Large intestine (tissue), 3 donors: Measurements from ENCODE around the gene SPRR1B. TPM values are rescaled to one million over a fixed set of nuclear protein-coding genes. Genes with fewer than 3 reads are reported as not detected.

Experiments used
- DNase-seq, 2 donors: peaks; one replicate each; pipeline versions ENCODE4 v3.0.0 to v3.0.0-alpha.2; 2013
- H3K27ac ChIP-seq: one replicate; pipeline ENCODE4 v1.5.1; 2013; ENCODE audit warnings: low read length
- H3K27me3 ChIP-seq: 2 replicates; pipeline ENCODE4 v1.6.1; 2013; ENCODE audit warnings: low read length; ENCODE audit not compliant: control insufficient read depth, insufficient read depth
- H3K36me3 ChIP-seq: 2 replicates; pipeline ENCODE4 v1.6.1; 2013; ENCODE audit warnings: low read length; ENCODE audit not compliant: control insufficient read depth, insufficient read depth
- H3K4me1 ChIP-seq: one replicate; pipeline ENCODE4 v1.6.1; 2013; ENCODE audit warnings: low read length; ENCODE audit not compliant: control insufficient read depth, insufficient read depth
- H3K4me3 ChIP-seq: one replicate; pipeline ENCODE4 v1.5.1; 2013; ENCODE audit warnings: low read length
- H3K9me3 ChIP-seq: one replicate; pipeline ENCODE4 v1.6.1; 2013; ENCODE audit warnings: mild to moderate bottlenecking, low read depth, low read length, moderate library complexity; ENCODE audit not compliant: control insufficient read depth
- WGBS: methylation state at CpG from one replicate; pipeline ENCODE4 v1.1.5; 2013; ENCODE audit warnings: low lambda C conversion rate; ENCODE audit not compliant: insufficient coverage; 5-methylcytosine and 5-hydroxymethylcytosine counted together
- polyA plus RNA-seq: library from polyadenylated mRNA; unstranded; fragments of 120-200 nt; gene quantifications from one replicate; pipeline ENCODE4 v1.2.1, GENCODE V29; 2013

SPRR1B gene
- polyA plus RNA-seq, 1 donor, result not detected

- DNase-seq, result no peak
- WGBS, result no CpG with 5 or more reads among the region's 5 CpGs
- H3K27me3 ChIP-seq, result no peaks in the 10 kb centered on the region
Observed at GRCh38 chr1:153072806-153073726, 42.1 kb downstream of the SPRR1B start.

DNA sequence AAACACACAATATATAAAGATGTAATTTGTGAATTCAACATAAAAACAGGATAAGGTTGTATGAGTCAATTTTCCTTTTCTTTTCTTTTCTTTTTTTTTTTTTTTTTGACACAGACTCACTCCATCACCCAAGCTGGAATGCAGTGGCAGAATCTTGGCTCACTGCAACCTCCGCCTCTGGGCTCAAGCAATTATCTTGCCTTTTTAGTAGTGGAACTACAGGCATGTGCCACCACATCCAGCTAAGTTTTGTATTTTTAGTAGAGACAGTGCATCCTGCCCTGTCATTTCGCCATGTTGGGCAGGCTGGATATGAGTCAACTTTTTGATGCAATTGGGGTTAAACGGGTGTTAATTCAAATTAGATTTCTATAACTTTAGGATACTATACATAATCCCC lies 50.7 kb downstream of the SPRR1B start:
- no peaks in the 10 kb centered on the region for H3K9me3 ChIP-seq
- no peak overlapping the region for H3K4me3 ChIP-seq
- H3K36me3 ChIP-seq, result no peaks in the 10 kb centered on the region
- no peaks in the 10 kb centered on the region for H3K27me3 ChIP-seq
- H3K27ac ChIP-seq, result no peak overlapping the region
- H3K4me1 ChIP-seq, result no peaks in the 10 kb centered on the region
- 100% methylated on average over 1 of the region's 3 CpGs for WGBS
- no peak for DNase-seq

More at GRCh38 chr1:153072806-153073726, 42.1 kb downstream of the SPRR1B start:
- H3K4me3 ChIP-seq, result no peak overlapping the region
- no peaks in the 10 kb centered on the region for H3K4me1 ChIP-seq
- H3K36me3 ChIP-seq, result no peaks in the 10 kb centered on the region
- H3K9me3 ChIP-seq, result no peaks in the 10 kb centered on the region
- H3K27ac ChIP-seq, result no peak overlapping the region

Other genes starting within 250 kb of the SPRR1B start
- gene LCE1E, start 244.9 kb upstream of the SPRR1B start, polyA plus RNA-seq, result not detected
- not detected for gene LCE1D, start 234.5 kb upstream of the SPRR1B start, polyA plus RNA-seq
- gene LCE1C, start 224.6 kb upstream of the SPRR1B start, polyA plus RNA-seq, result not detected
- not detected for gene LCE1B, start 219.2 kb upstream of the SPRR1B start, polyA plus RNA-seq
- gene LCE1A, start 203.7 kb upstream of the SPRR1B start, polyA plus RNA-seq, result not detected
- not detected for gene LCE6A, start 188.3 kb upstream of the SPRR1B start, polyA plus RNA-seq
- not detected for gene LCE7A, start 171.2 kb upstream of the SPRR1B start, polyA plus RNA-seq
- gene SMCP, start 152.9 kb upstream of the SPRR1B start, polyA plus RNA-seq, result not detected
- not detected for gene IVL, start 122.7 kb upstream of the SPRR1B start, polyA plus RNA-seq
- gene SPRR5, start 84.0 kb upstream of the SPRR1B start, polyA plus RNA-seq, result not detected
- not detected for gene SPRR4, start 60.6 kb upstream of the SPRR1B start, polyA plus RNA-seq
- gene SPRR1A, start 47.1 kb upstream of the SPRR1B start, polyA plus RNA-seq, result not detected
- not detected for gene SPRR3, start 29.5 kb upstream of the SPRR1B start, polyA plus RNA-seq
- not detected for gene SPRR2D, start 9.9 kb downstream of the SPRR1B start, polyA plus RNA-seq
- gene SPRR2A, start 26.3 kb downstream of the SPRR1B start, polyA plus RNA-seq, result not detected
- not detected for gene SPRR2B, start 40.4 kb downstream of the SPRR1B start, polyA plus RNA-seq
- gene SPRR2E, start 63.3 kb downstream of the SPRR1B start, polyA plus RNA-seq, result not detected
- 1.3 TPM for gene SPRR2F, start 82.3 kb downstream of the SPRR1B start, polyA plus RNA-seq
- gene SPRR2G, start 119.7 kb downstream of the SPRR1B start, polyA plus RNA-seq, result not detected
- gene LELP1, start 172.2 kb downstream of the SPRR1B start, polyA plus RNA-seq, result not detected
- 0.06 TPM for gene PRR9, start 186.4 kb downstream of the SPRR1B start, polyA plus RNA-seq
- gene LORICRIN, start 228.5 kb downstream of the SPRR1B start, polyA plus RNA-seq, result not detected